ENCODE data around the gene DMBT1.
A peak's percentile ranks its signal among the peaks of the same experiment; 100 is the strongest.
"Not testable (repeated sequence)": the region's sequence is repeated elsewhere in the genome, so short reads cannot be mapped to it uniquely, and the experiment has no call there.

DMBT1 gene

GRCh38 chr10:122588381-122588780 lies 27.8 kb downstream of the DMBT1 start:
- H3K4me3 ChIP-seq (ENCODE audit: low read length), result no peak overlapping the region
- no peak for DNase-seq (ENCODE audit: low read depth)
- TF ChIP-seq, protein P1, sequence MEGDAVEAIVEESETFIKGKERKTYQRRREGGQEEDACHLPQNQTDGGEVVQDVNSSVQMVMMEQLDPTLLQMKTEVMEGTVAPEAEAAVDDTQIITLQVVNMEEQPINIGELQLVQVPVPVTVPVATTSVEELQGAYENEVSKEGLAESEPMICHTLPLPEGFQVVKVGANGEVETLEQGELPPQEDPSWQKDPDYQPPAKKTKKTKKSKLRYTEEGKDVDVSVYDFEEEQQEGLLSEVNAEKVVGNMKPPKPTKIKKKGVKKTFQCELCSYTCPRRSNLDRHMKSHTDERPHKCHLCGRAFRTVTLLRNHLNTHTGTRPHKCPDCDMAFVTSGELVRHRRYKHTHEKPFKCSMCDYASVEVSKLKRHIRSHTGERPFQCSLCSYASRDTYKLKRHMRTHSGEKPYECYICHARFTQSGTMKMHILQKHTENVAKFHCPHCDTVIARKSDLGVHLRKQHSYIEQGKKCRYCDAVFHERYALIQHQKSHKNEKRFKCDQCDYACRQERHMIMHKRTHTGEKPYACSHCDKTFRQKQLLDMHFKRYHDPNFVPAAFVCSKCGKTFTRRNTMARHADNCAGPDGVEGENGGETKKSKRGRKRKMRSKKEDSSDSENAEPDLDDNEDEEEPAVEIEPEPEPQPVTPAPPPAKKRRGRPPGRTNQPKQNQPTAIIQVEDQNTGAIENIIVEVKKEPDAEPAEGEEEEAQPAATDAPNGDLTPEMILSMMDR (IDR thresholded peaks at IDR 0.05; ENCODE audit: insufficient read depth, low read depth, low read length, missing control alignments), result no peak

GRCh38 chr10:122590153-122590552 lies 29.6 kb downstream of the DMBT1 start:
- TF ChIP-seq, protein P1 (IDR thresholded peaks at IDR 0.05; ENCODE audit: insufficient read depth, low read depth, low read length, missing control alignments), result no peak
- DNase-seq (ENCODE audit: low read depth), result peak; percentile 3
- H3K4me3 ChIP-seq (ENCODE audit: low read length), result no peak overlapping the region

GRCh38 chr10:122591736-122592135 lies 31.2 kb downstream of the DMBT1 start:
- no peak overlapping the region for H3K4me3 ChIP-seq (ENCODE audit: low read length)
- TF ChIP-seq, protein P1 (IDR thresholded peaks at IDR 0.05; ENCODE audit: insufficient read depth, low read depth, low read length, missing control alignments), result no peak
- DNase-seq (ENCODE audit: low read depth), result no peak

- TF ChIP-seq, protein P1 (IDR thresholded peaks at IDR 0.05; ENCODE audit: insufficient read depth, low read depth, low read length, missing control alignments), result no peak
- H3K4me3 ChIP-seq (ENCODE audit: low read length), result no peak overlapping the region
- DNase-seq (ENCODE audit: low read depth), result no peak
Observed at GRCh38 chr10:122592161-122592560, 31.6 kb downstream of the DMBT1 start.

DNA sequence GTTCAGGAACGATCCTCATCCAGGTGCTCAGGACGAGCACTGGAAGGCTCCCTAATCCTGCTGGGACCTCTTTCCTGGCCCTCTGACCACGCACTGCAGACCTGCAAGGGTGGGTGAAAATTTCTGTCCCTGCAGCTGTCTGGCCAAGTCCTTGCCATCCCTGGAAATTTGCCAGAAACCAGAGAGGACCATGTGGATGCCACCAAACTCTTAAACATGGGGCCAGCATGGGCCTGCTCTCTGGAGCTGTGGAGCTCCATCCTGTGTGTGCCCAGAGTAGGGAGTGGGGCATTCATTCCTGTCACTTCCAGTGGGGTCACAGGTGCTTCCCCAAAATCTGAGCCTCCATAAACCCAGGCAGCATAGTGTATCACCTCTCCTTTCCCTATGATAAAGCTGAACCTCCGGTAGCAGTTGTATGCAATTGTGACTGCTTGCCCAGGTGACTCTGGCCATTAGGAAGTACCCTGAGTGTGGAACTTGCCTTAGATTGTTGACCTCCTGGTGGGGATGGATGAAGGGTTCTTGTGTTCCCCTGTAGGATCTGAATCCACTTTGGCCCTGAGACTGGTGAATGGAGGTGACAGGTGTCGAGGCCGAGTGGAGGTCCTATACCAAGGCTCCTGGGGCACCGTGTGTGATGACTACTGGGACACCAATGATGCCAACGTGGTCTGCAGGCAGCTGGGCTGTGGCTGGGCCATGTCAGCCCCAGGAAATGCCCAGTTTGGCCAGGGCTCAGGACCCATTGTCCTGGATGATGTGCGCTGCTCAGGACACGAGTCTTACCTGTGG lies 57.1 kb downstream of the DMBT1 start:
- H3K4me3 ChIP-seq (ENCODE audit: low read length), result no peak overlapping the region
- TF ChIP-seq, protein P1 (IDR thresholded peaks at IDR 0.05; ENCODE audit: insufficient read depth, low read depth, low read length, missing control alignments), result no peak
- no peak for DNase-seq (ENCODE audit: low read depth)

GRCh38 chr10:122618461-122619165 lies 58.1 kb downstream of the DMBT1 start:
- TF ChIP-seq, protein P1 (IDR thresholded peaks at IDR 0.05; ENCODE audit: insufficient read depth, low read depth, low read length, missing control alignments), result no peak
- no peak overlapping the region for H3K4me3 ChIP-seq (ENCODE audit: low read length)
- no peak for DNase-seq (ENCODE audit: low read depth)

DNA sequence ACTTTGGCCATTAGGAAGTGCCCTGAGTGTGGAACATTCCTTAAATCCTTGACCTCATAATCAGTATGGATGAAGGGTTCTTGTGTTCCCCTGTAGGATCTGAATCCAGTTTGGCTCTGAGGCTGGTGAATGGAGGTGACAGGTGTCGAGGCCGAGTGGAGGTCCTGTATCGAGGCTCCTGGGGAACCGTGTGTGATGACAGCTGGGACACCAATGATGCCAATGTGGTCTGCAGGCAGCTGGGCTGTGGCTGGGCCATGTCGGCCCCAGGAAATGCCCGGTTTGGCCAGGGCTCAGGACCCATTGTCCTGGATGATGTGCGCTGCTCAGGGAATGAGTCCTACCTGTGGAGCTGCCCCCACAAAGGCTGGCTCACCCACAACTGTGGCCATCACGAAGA lies 60.4 kb downstream of the DMBT1 start:
- H3K4me3 ChIP-seq (ENCODE audit: low read length); DNase-seq (ENCODE audit: low read depth): not testable (repeated sequence)

Measured in epithelial cell of esophagus (primary cell).